H1 (cell line): Measurements from ENCODE around the gene FAM168B. TPM values are rescaled to one million over a fixed set of nuclear protein-coding genes. Genes with fewer than 3 reads are reported as not detected.

Experiments
- CTCF ChIA-PET: fragments of 300-600 bp; sonication (Branson Sonifier 250); formaldehyde crosslinking; loops from one replicate; lab custom pipeline; 2021; ENCODE audit not compliant: partially characterized antibody; lab: Charles Lee
- POLR2A ChIA-PET: fragments of 300-600 bp; sonication (Branson Sonifier 250); formaldehyde crosslinking; loops from one replicate; lab custom pipeline; 2021; ENCODE audit warnings: inconsistent platforms; ENCODE audit not compliant: partially characterized antibody; lab: Charles Lee
- DNase-seq, 2 experiments: peaks; one replicate each; pipeline versions ENCODE4 v3.0.0 to v3.0.0-alpha.2; 2010 to 2022; ENCODE audit warnings: low spot score in 2 of 2, low read depth in 1 of 2, mixed read lengths in 1 of 2
- FAIRE-seq: peaks from 2 replicates; lab custom pipeline; 2011; peaks lifted over from hg19 to GRCh38; lab: Jason Lieb, UNC
- H2AFZ ChIP-seq: 2 replicates; pipeline ENCODE4 v1.8.1; 2012; ENCODE audit warnings: low read length, inconsistent platforms
- H2AK5ac ChIP-seq: 2 replicates; pipeline ENCODE4 v1.6.1; 2013; ENCODE audit warnings: low read depth, low read length
- H2BK120ac ChIP-seq: replicated peaks from 2 replicates; pipeline ENCODE3; 2013; ENCODE audit warnings: low read depth, low read length, inconsistent platforms
- H2BK12ac ChIP-seq: 2 replicates; pipeline ENCODE4 v1.6.1; 2013; ENCODE audit warnings: low read depth, low read length
- H2BK15ac ChIP-seq: 2 replicates; pipeline ENCODE4 v1.6.1; 2013; ENCODE audit warnings: low read length
- H2BK20ac ChIP-seq: 2 replicates; pipeline ENCODE4 v1.6.1; 2013; ENCODE audit warnings: low read length
- H2BK5ac ChIP-seq: 2 replicates; pipeline ENCODE4 v1.6.1; 2013; ENCODE audit warnings: low read depth, low read length
- H3K14ac ChIP-seq: 2 replicates; pipeline ENCODE4 v1.6.1; 2013; ENCODE audit warnings: inconsistent platforms; ENCODE audit not compliant: insufficient read length
- H3K18ac ChIP-seq: 2 replicates; pipeline ENCODE4 v1.6.1; 2013; ENCODE audit warnings: low read length; ENCODE audit errors: extremely low read depth
- H3K23ac ChIP-seq: 2 replicates; pipeline ENCODE4 v1.6.1; 2013; ENCODE audit warnings: inconsistent platforms; ENCODE audit not compliant: insufficient read length
- H3K23me2 ChIP-seq: 2 replicates; pipeline ENCODE4 v1.6.1; 2013; ENCODE audit warnings: low read depth, low read length
- H3K27ac ChIP-seq: 2 replicates; pipeline ENCODE4 v1.6.1; 2011; ENCODE audit warnings: low read depth, low read length, inconsistent platforms
- H3K27me3 ChIP-seq, 4 experiments: replicated peaks in 1 of 4; 1 replicate in 1 of 4; 2 replicates in 3 of 4; pipeline versions ENCODE4 v1.6.1 to v1.8.1; 2011 to 2013; ENCODE audit warnings: low read length in 3 of 4, mild to moderate bottlenecking in 3 of 4, inconsistent platforms in 2 of 4, mixed read lengths in 2 of 4, moderate library complexity in 1 of 4; ENCODE audit not compliant: control insufficient read depth in 3 of 4, insufficient read depth in 3 of 4; ENCODE audit errors: extremely low read depth in 1 of 4
- H3K36me3 ChIP-seq, 4 experiments: 2 replicates each; pipeline versions ENCODE4 v1.6.1 to v1.8.1; 2011 to 2013; ENCODE audit warnings: mild to moderate bottlenecking in 4 of 4, low read length in 3 of 4, moderate library complexity in 2 of 4, control low read depth in 1 of 4, inconsistent platforms in 1 of 4; ENCODE audit not compliant: insufficient read depth in 4 of 4, control insufficient read depth in 2 of 4
- H3K4ac ChIP-seq: replicated peaks from 2 replicates; pipeline ENCODE3; 2013; ENCODE audit warnings: low read length, low read depth, mixed read lengths, inconsistent platforms; ENCODE audit not compliant: insufficient read length
- H3K4me1 ChIP-seq, 4 experiments: replicated peaks in 1 of 4; 1 replicate in 1 of 4; 2 replicates in 3 of 4; pipeline versions ENCODE4 v1.6.1 to v1.8.1; 2011 to 2013; ENCODE audit warnings: low read length in 3 of 4, inconsistent platforms in 2 of 4, mixed read lengths in 1 of 4; ENCODE audit not compliant: insufficient read depth in 4 of 4, control insufficient read depth in 3 of 4
- H3K4me2 ChIP-seq, 2 experiments: 2 replicates each; pipeline versions ENCODE4 v1.6.1 to v1.8.1; 2011 to 2013; ENCODE audit warnings: low read depth in 2 of 2, low read length in 2 of 2, control low read depth in 1 of 2, inconsistent platforms in 1 of 2, mild to moderate bottlenecking in 1 of 2; ENCODE audit not compliant: insufficient read depth in 1 of 2
- H3K4me3 ChIP-seq, 4 experiments: fragments of 200-600, 300-600 bp in 1 of 4; sonication (generic), shearing (Covaris generic), sonication (Bioruptor Twin) in 1 of 4; 2 replicates each; pipeline versions ENCODE4 v1.5.1 to v1.8.1; 2011 to 2016; ENCODE audit warnings: low read length in 4 of 4, low read depth in 3 of 4, control low read depth in 2 of 4, inconsistent platforms in 2 of 4, mild to moderate bottlenecking in 2 of 4, mixed read lengths in 1 of 4, moderate library complexity in 1 of 4; ENCODE audit not compliant: insufficient read depth in 2 of 4; ENCODE audit errors: extremely low read depth in 1 of 4
- H3K56ac ChIP-seq: replicated peaks from 2 replicates; pipeline ENCODE3; 2013; ENCODE audit warnings: low read depth, mild to moderate bottlenecking, mixed read lengths, low read length, inconsistent platforms; ENCODE audit not compliant: insufficient read length
- H3K79me1 ChIP-seq: 2 replicates; pipeline ENCODE4 v1.6.1; 2013; ENCODE audit warnings: low read depth, low read length, control low read depth
- H3K79me2 ChIP-seq, 2 experiments: 2 replicates each; pipeline versions ENCODE4 v1.6.1 to v1.8.1; 2012 to 2013; ENCODE audit warnings: low read length in 2 of 2, mild to moderate bottlenecking in 2 of 2, inconsistent platforms in 1 of 2; ENCODE audit not compliant: insufficient read depth in 2 of 2, control insufficient read depth in 1 of 2
- H3K9ac ChIP-seq, 4 experiments: replicated peaks in 1 of 4; 1 replicate in 1 of 4; 2 replicates in 3 of 4; pipeline versions ENCODE4 v1.6.1 to v1.8.1; 2011 to 2013; ENCODE audit warnings: low read depth in 3 of 4, low read length in 3 of 4, control low read depth in 2 of 4, mild to moderate bottlenecking in 2 of 4, moderate library complexity in 2 of 4, inconsistent platforms in 1 of 4; ENCODE audit errors: extremely low read depth in 1 of 4
- H3K9me3 ChIP-seq, 2 experiments: 2 replicates each; pipeline versions ENCODE4 v1.6.1 to v1.8.1; 2012 to 2013; ENCODE audit warnings: mild to moderate bottlenecking in 2 of 2, moderate library complexity in 2 of 2, control low read depth in 1 of 2, inconsistent platforms in 1 of 2, low read depth in 1 of 2, low read length in 1 of 2, mixed read lengths in 1 of 2; ENCODE audit not compliant: insufficient read depth in 2 of 2
- H4K20me1 ChIP-seq, 2 experiments: replicated peaks in 1 of 2; 2 replicates each; pipeline versions ENCODE3 to v1.8.1; 2011 to 2013; ENCODE audit warnings: inconsistent platforms in 2 of 2, low read length in 2 of 2, mild to moderate bottlenecking in 1 of 2; ENCODE audit not compliant: insufficient read depth in 2 of 2, control insufficient read depth in 1 of 2
- H4K5ac ChIP-seq: 2 replicates; pipeline ENCODE4 v1.6.1; 2013; ENCODE audit warnings: low read length, low read depth, mixed read lengths, inconsistent platforms; ENCODE audit not compliant: insufficient read length
- H4K8ac ChIP-seq: 2 replicates; pipeline ENCODE4 v1.8.0; 2013; ENCODE audit warnings: mild to moderate bottlenecking, moderate library complexity, low read length, inconsistent platforms; ENCODE audit not compliant: insufficient read depth; ENCODE audit errors: extremely low read depth
- H4K91ac ChIP-seq: replicated peaks from 2 replicates; pipeline ENCODE3; 2013; ENCODE audit warnings: low read length, mixed read lengths, inconsistent platforms; ENCODE audit not compliant: insufficient read length
- GABPA ChIP-seq: IDR thresholded peaks from 2 replicates; pipeline ENCODE4 v1.6.1; 2011; ENCODE audit warnings: mild to moderate bottlenecking, low read length, moderate library complexity, borderline replicate concordance; ENCODE audit not compliant: insufficient read depth
- WGBS, 2 experiments: shearing (Covaris generic) in 1 of 2; methylation state at CpG; one replicate each; pipeline versions ENCODE4 v1.1.6 to v1.1.7; 2013 to 2015; ENCODE audit warnings: low lambda C conversion rate in 2 of 2, mixed read lengths in 2 of 2, inconsistent platforms in 1 of 2, low coverage in 1 of 2, missing lambda C conversion rate in 1 of 2; ENCODE audit not compliant: insufficient replicate concordance in 2 of 2, insufficient coverage in 1 of 2, insufficient read length in 1 of 2; ENCODE audit errors: extremely low coverage in 1 of 2, missing lambda C conversion rate in 1 of 2; 5-methylcytosine and 5-hydroxymethylcytosine counted together
- polyA plus RNA-seq, 7 experiments: library from polyadenylated mRNA; depleted of rRNA in 3 of 7; stranded (reverse) in 5 of 7; unstranded in 2 of 7; fragments of >200 nt in 5 of 7; fragments of 200-250 nt in 2 of 7; gene quantifications; 1 replicate in 5 of 7; 2 replicates in 1 of 7; 4 replicates in 1 of 7; pipeline versions ENCODE4 v1.2.1 to v1.2.3, GENCODE V29; 2011 to 2013; ENCODE audit warnings: missing spikeins in 2 of 7, mixed read lengths in 2 of 7
- total RNA-seq: library from RNA; stranded (reverse); fragmentation: NEBNext Ultra II Directional; extraction: Animal tissue kit (Norgen Biotek cat#: 25700); gene quantifications from 2 replicates; pipeline ENCODE4 v1.2.1, GENCODE V29; 2021

Gene FAM168B
- total and polyA plus RNA-seq, 2 of the 8 experiments (the other 6 are each of a cell fraction or from before 2014, with no cell fraction given) = 61.9 to 123 TPM

DNA sequence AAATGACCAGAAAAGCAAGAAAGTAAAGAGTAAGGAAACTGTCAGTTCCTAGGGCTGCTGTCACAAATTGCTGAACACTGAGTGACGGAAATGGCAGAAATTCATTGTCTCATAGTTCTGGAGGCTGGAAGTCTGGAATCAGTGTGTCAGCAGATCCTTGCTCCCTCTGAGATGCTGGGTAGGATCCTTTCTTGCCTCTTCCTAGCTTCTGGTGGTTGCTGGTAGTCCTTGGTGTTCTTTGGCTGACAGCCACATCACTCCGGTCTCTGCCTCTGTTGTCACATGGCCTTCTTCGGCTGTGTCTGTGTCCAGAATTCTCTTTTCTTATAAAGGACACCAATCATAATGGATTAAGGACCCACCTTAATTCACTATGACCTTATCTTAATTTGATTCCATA is 33.8 kb upstream of the FAM168B start:
- Histone ChIP-seq H2BK120ac (no peak overlapping the region), H2BK12ac (no peak overlapping the region), H3K79me1 (peaks cover 12% of the 10 kb centered on the region), H2AFZ (no peak overlapping the region), H2BK15ac (no peak overlapping the region), H3K23ac (no peak overlapping the region), H3K4ac (no peak overlapping the region), H3K56ac (no peak overlapping the region), H2BK20ac (no peak overlapping the region), H3K79me2 (peaks cover 8 to 19% of the 10 kb centered on the region in 2 experiments), H4K5ac (no peak overlapping the region), H3K27ac (no peak overlapping the region), H3K14ac (no peak overlapping the region), H3K9ac (no peak overlapping the region), H3K9me3 (no peaks in the 10 kb centered on the region; a peak in 1 of 4 replicates), H4K91ac (no peak overlapping the region), H3K4me3 (no peak overlapping the region), H2BK5ac (no peak overlapping the region), H3K4me1 (no peaks in the 10 kb centered on the region), H3K27me3 (peaks cover 0 to 8% (median 0%) of the 10 kb centered on the region in 4 experiments; a peak in 1 of 7 replicates), H3K23me2 (no peaks in the 10 kb centered on the region), H4K8ac (no peak overlapping the region), H3K18ac (no peak overlapping the region), H4K20me1 (peaks cover 22 to 27% of the 10 kb centered on the region in 2 experiments), H3K4me2 (no peak overlapping the region), H3K36me3 (peaks cover 6 to 60% (median 23%) of the 10 kb centered on the region in 4 experiments; a peak in 6 of 8 replicates), H2AK5ac (no peak overlapping the region)
- no peak for FAIRE-seq
- CTCF ChIA-PET = no interaction called here
- POLR2A ChIA-PET = no interaction called here
- 89% methylated on average over 3 of the region's 3 CpGs; no CpG with 5 or more reads in 1 of the 2 experiments for WGBS, 2 experiments
- no peak for DNase-seq
- TF ChIP-seq GABPA = no peak
